ENCODE results near the gene CRYBB3. TPM values are rescaled to one million over a fixed set of nuclear protein-coding genes. Genes with fewer than 3 reads are reported as not detected.

The CRYBB3 gene
- total and polyA plus RNA-seq, 2 donors, result 0.09 to 1.2 TPM

DNA sequence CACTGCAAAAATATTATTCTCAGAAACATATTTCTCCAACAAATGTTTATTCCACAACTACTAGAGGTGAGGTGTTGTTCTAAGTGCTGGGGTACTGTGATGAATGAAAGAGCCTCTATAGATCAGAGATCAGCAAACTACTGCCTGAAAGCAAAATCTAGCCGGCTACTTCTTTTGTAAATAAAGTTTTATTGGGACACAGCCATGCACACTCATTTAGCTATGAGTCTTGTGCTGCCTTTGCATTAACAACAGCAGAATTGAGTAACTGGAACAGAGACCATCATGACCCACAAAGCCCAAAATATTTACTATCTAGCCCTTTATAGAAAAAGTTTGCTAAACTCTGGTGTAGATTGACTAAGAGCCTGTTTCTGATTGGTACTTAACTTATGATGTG, 37.1 kb upstream of the CRYBB3 start:
- no peaks in the 10 kb centered on the region for H3K36me3 ChIP-seq (ENCODE audit: control insufficient read depth in 2 of 2, insufficient read depth in 2 of 2, low read length in 1 of 2)
- H3K9me3 ChIP-seq (ENCODE audit: control insufficient read depth in 2 of 2, insufficient read depth in 1 of 2, low read length in 1 of 2), result no peaks in the 10 kb centered on the region
- no peak overlapping the region for H3K27ac ChIP-seq (ENCODE audit: low read depth in 1 of 2, low read length in 1 of 2)
- H3K27me3 ChIP-seq (ENCODE audit: control insufficient read depth in 2 of 2, insufficient read depth in 1 of 2, low read length in 1 of 2), result no peaks in the 10 kb centered on the region
- no peak overlapping the region for H3K4me3 ChIP-seq (ENCODE audit: low read length in 2 of 2)
- no peak for DNase-seq (ENCODE audit: low read depth in 6 of 9, low spot score in 9 of 9)
- 98% methylated on average over 1 of the region's 1 CpG for WGBS
- H3K4me1 ChIP-seq (ENCODE audit: control insufficient read depth in 2 of 2, insufficient read depth in 2 of 2, low read length in 2 of 2), result no peaks in the 10 kb centered on the region

DNA sequence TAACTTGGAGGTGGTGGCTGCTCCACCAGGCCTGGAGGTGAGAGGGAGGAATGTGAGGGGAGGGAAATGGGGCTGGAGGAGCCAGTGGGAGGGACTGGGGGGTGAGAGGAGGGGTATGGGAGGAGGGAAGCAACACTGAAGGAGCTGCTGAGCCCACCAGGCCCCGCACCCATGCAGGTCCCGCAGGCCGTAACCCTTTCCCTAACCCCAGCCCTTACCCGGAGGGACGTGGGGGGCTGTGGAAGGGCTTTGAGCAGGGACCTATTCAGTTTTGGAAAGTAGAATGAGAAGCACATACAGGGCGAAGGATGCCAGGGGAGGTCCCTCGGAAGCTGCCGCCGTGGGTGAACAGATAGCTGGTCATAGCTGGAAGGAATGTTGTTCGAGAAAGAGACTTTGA, 33.9 kb upstream of the CRYBB3 start:
- Histone ChIP-seq H3K36me3 (ENCODE audit: control insufficient read depth in 2 of 2, insufficient read depth in 2 of 2, low read length in 1 of 2) (peaks cover 0 to 9% of the 10 kb centered on the region in 2 donors), H3K27me3 (ENCODE audit: control insufficient read depth in 2 of 2, insufficient read depth in 1 of 2, low read length in 1 of 2) (no peaks in the 10 kb centered on the region), H3K9me3 (ENCODE audit: control insufficient read depth in 2 of 2, insufficient read depth in 1 of 2, low read length in 1 of 2) (no peaks in the 10 kb centered on the region), H3K4me1 (ENCODE audit: control insufficient read depth in 2 of 2, insufficient read depth in 2 of 2, low read length in 2 of 2) (no peaks in the 10 kb centered on the region), H3K27ac (ENCODE audit: low read depth in 1 of 2, low read length in 1 of 2) (no peak overlapping the region), H3K4me3 (ENCODE audit: low read length in 2 of 2) (no peak overlapping the region)
- no peak for DNase-seq (ENCODE audit: low read depth in 6 of 9, low spot score in 9 of 9)
- WGBS, result 98% methylated on average over 10 of the region's 10 CpGs

GRCh38 chr22:25166266-25167040, 33.2 kb upstream of the CRYBB3 start:
- Histone ChIP-seq H3K4me3 (ENCODE audit: low read length in 2 of 2) (no peak overlapping the region), H3K36me3 (ENCODE audit: control insufficient read depth in 2 of 2, insufficient read depth in 2 of 2, low read length in 1 of 2) (peaks cover 0 to 9% of the 10 kb centered on the region in 2 donors), H3K9me3 (ENCODE audit: control insufficient read depth in 2 of 2, insufficient read depth in 1 of 2, low read length in 1 of 2) (no peaks in the 10 kb centered on the region), H3K4me1 (ENCODE audit: control insufficient read depth in 2 of 2, insufficient read depth in 2 of 2, low read length in 2 of 2) (no peaks in the 10 kb centered on the region), H3K27me3 (ENCODE audit: control insufficient read depth in 2 of 2, insufficient read depth in 1 of 2, low read length in 1 of 2) (no peaks in the 10 kb centered on the region), H3K27ac (ENCODE audit: low read depth in 1 of 2, low read length in 1 of 2) (no peak overlapping the region)
- DNase-seq (ENCODE audit: low read depth in 6 of 9, low spot score in 9 of 9), result no peak
- 94% methylated on average over 9 of the region's 9 CpGs for whole genome bisulfite sequencing

DNA sequence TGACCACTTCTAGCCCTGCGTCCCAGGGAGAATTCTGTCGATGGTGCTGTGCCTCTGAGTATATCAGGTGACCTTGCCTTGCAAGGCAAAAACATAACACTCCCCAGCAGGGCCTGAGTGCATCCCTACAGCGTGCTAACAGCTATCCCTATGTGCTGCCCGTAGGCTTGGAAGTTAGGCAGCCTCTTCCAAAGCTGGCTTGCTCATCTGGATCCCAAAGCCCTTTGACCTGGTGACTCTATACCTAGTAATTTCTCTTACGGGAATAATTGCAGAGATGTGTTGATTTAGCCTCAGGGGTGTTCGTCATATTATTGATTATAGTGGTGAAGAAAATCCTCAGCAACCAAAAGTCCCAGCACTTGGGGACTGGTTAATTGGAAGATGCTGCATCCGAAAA, 32.6 kb upstream of the CRYBB3 start:
- no peak overlapping the region for H3K27ac ChIP-seq (ENCODE audit: low read depth in 1 of 2, low read length in 1 of 2)
- no peak for DNase-seq (ENCODE audit: low read depth in 6 of 9, low spot score in 9 of 9)

GRCh38 chr22:25167834-25168601, 31.6 kb upstream of the CRYBB3 start:
- Histone ChIP-seq H3K9me3 (ENCODE audit: control insufficient read depth in 2 of 2, insufficient read depth in 1 of 2, low read length in 1 of 2) (no peaks in the 10 kb centered on the region), H3K4me1 (ENCODE audit: control insufficient read depth in 2 of 2, insufficient read depth in 2 of 2, low read length in 2 of 2) (no peaks in the 10 kb centered on the region), H3K36me3 (ENCODE audit: control insufficient read depth in 2 of 2, insufficient read depth in 2 of 2, low read length in 1 of 2) (peaks cover 0 to 15% of the 10 kb centered on the region in 2 donors), H3K27ac (ENCODE audit: low read depth in 1 of 2, low read length in 1 of 2) (no peak overlapping the region), H3K27me3 (ENCODE audit: control insufficient read depth in 2 of 2, insufficient read depth in 1 of 2, low read length in 1 of 2) (no peaks in the 10 kb centered on the region), H3K4me3 (ENCODE audit: low read length in 2 of 2) (no peak overlapping the region)
- 95% methylated on average over 14 of the region's 14 CpGs for WGBS
- no peak for DNase-seq (ENCODE audit: low read depth in 6 of 9, low spot score in 9 of 9)

More for the DNA sequence above, 32.6 kb upstream of the CRYBB3 start:
- Histone ChIP-seq H3K36me3 (ENCODE audit: control insufficient read depth in 2 of 2, insufficient read depth in 2 of 2, low read length in 1 of 2) (peaks cover 0 to 11% of the 10 kb centered on the region in 2 donors), H3K27me3 (ENCODE audit: control insufficient read depth in 2 of 2, insufficient read depth in 1 of 2, low read length in 1 of 2) (no peaks in the 10 kb centered on the region), H3K9me3 (ENCODE audit: control insufficient read depth in 2 of 2, insufficient read depth in 1 of 2, low read length in 1 of 2) (no peaks in the 10 kb centered on the region), H3K4me3 (ENCODE audit: low read length in 2 of 2) (no peak overlapping the region), H3K4me1 (ENCODE audit: control insufficient read depth in 2 of 2, insufficient read depth in 2 of 2, low read length in 2 of 2) (no peaks in the 10 kb centered on the region)
- 93% methylated on average over 7 of the region's 7 CpGs for WGBS

DNA sequence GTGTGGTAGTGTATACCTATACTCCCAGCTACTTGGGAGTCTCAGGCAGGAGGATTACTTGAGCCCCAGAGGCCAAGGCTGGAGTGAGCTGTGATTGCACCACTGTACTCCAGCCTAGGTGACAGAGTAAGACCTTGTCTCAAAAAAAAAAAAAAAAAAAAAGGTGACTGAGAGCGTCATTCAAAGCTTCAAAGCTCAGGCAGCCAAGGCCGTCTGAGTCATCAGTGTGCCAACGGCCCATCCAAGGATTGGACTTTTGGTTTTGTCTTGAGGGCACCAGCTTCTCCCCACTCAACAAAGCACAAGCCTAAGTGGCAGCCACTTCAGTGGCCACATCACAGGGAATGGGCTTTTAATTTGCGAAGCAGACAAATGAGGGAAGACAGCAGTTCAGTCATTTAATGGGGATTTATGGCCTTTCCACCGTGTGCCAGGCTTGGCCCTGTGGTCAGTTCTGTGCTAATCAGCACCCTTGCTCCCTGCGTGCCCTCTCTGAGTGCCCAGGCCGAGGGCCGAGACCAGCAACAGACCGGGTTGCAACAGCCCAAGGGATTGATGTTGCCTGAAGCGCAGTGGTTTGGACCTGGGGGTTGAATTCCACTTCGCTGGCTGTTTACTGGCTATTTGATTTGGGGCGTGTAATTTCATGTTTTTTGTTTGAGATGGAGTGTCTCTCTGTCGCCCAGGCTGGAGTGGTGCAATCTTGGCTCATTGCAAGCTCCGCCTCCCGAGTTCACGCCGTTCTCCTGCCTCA, 30.2 kb upstream of the CRYBB3 start:
- no peak for DNase-seq (ENCODE audit: low read depth in 6 of 9, low spot score in 9 of 9)
- H3K36me3 ChIP-seq (ENCODE audit: control insufficient read depth in 2 of 2, insufficient read depth in 2 of 2, low read length in 1 of 2), result peaks cover 0 to 20% of the 10 kb centered on the region in 2 donors
- H3K4me3 ChIP-seq (ENCODE audit: low read length in 2 of 2), result no peak overlapping the region
- no peaks in the 10 kb centered on the region for H3K27me3 ChIP-seq (ENCODE audit: control insufficient read depth in 2 of 2, insufficient read depth in 1 of 2, low read length in 1 of 2)
- no peak overlapping the region for H3K27ac ChIP-seq (ENCODE audit: low read depth in 1 of 2, low read length in 1 of 2)
- H3K4me1 ChIP-seq (ENCODE audit: control insufficient read depth in 2 of 2, insufficient read depth in 2 of 2, low read length in 2 of 2), result no peaks in the 10 kb centered on the region
- H3K9me3 ChIP-seq (ENCODE audit: control insufficient read depth in 2 of 2, insufficient read depth in 1 of 2, low read length in 1 of 2), result no peaks in the 10 kb centered on the region
- WGBS, result 91% methylated on average over 17 of the region's 17 CpGs

GRCh38 chr22:25170426-25170980, 29.2 kb upstream of the CRYBB3 start:
- Histone ChIP-seq H3K36me3 (ENCODE audit: control insufficient read depth in 2 of 2, insufficient read depth in 2 of 2, low read length in 1 of 2) (peaks cover 0 to 31% of the 10 kb centered on the region in 2 donors), H3K27ac (ENCODE audit: low read depth in 1 of 2, low read length in 1 of 2) (no peak overlapping the region), H3K4me3 (ENCODE audit: low read length in 2 of 2) (no peak overlapping the region), H3K9me3 (ENCODE audit: control insufficient read depth in 2 of 2, insufficient read depth in 1 of 2, low read length in 1 of 2) (no peaks in the 10 kb centered on the region), H3K4me1 (ENCODE audit: control insufficient read depth in 2 of 2, insufficient read depth in 2 of 2, low read length in 2 of 2) (no peaks in the 10 kb centered on the region), H3K27me3 (ENCODE audit: control insufficient read depth in 2 of 2, insufficient read depth in 1 of 2, low read length in 1 of 2) (no peaks in the 10 kb centered on the region)
- DNase-seq (ENCODE audit: low read depth in 6 of 9, low spot score in 9 of 9), result no peak
- 97% methylated on average over 16 of the region's 16 CpGs for WGBS

GRCh38 chr22:25172153-25172552, 27.5 kb upstream of the CRYBB3 start:
- peak in 2 of 9 donors; percentile 8 to 15 for DNase-seq (ENCODE audit: low read depth in 6 of 9, low spot score in 9 of 9)
- Histone ChIP-seq H3K27me3 (ENCODE audit: control insufficient read depth in 2 of 2, insufficient read depth in 1 of 2, low read length in 1 of 2) (no peaks in the 10 kb centered on the region), H3K4me1 (ENCODE audit: control insufficient read depth in 2 of 2, insufficient read depth in 2 of 2, low read length in 2 of 2) (no peaks in the 10 kb centered on the region), H3K9me3 (ENCODE audit: control insufficient read depth in 2 of 2, insufficient read depth in 1 of 2, low read length in 1 of 2) (no peaks in the 10 kb centered on the region), H3K36me3 (ENCODE audit: control insufficient read depth in 2 of 2, insufficient read depth in 2 of 2, low read length in 1 of 2) (peaks cover 0 to 39% of the 10 kb centered on the region in 2 donors), H3K27ac (ENCODE audit: low read depth in 1 of 2, low read length in 1 of 2) (no peak overlapping the region), H3K4me3 (ENCODE audit: low read length in 2 of 2) (no peak overlapping the region)
- 62% methylated on average over 5 of the region's 5 CpGs for WGBS
